NCI-H1694 (cell line): ENCODE data around the gene NPIPA3.
"Not testable (repeated sequence)": the region's sequence is repeated elsewhere in the genome, so short reads cannot be mapped to it uniquely, and the experiment has no call there.

Experiments used
- DNase-seq: peaks from one replicate; lab custom pipeline; 2025; lab: John Stamatoyannopoulos, UW

The NPIPA3 gene

GRCh38 chr16:14703156-14704011, at the start of gene NPIPA3:
NPIPA3 (plus strand) TSS chr16:14703411; CDS start chr16:14708944, 5,533 bp downstream.
- not testable (repeated sequence) for DNase-seq

- DNase-seq = no peak
Measured at GRCh38 chr16:14658063-14658462, 45.1 kb upstream of the NPIPA3 start.

DNA sequence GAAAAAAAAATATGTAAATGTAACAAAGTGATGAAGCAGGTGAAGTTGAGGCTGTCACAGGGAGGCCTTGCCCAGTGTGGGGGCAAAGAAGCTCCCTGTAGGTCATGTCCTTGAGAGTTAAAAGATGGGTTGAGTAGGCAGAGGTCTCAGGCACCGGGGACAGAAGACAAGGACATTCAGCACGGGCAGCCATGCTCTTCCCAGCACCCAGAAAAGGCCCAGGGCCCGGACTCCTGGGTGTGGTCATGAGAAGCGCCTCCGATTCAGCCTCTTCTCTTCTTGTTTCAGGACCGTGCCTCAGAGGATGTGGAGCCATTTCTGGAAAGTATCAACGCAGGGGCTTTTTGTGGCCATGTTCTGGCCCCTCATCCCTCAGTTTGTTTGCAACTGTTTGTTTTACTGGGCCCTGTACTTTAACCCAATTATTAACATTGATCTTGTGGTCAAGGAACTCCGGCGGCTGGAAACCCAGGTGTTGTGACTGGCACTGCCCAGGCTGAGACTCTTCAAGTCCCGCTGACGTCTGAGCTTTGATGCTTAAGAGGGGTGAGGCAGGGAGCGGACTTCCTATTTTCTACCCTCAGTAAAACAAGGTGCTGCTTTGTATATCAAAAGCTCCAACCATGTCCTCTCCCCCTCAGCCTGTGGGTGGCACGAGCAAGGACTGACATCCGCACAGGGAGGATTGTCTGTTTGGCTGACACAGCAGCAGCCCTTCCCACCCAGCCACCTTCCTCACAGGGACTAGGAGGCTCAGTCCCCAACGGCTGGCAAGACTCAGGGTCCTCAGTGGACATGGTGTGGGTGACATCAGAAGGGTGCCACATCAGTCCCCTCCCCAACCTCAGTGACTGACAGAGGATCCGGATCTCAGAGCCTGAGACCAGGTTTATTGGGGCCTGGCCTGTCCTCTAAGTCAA, 35.6 kb upstream of the NPIPA3 start:
- DNase-seq = no peak

GRCh38 chr16:14668556-14669223, 34.5 kb upstream of the NPIPA3 start:
- DNase-seq = no peak

DNA sequence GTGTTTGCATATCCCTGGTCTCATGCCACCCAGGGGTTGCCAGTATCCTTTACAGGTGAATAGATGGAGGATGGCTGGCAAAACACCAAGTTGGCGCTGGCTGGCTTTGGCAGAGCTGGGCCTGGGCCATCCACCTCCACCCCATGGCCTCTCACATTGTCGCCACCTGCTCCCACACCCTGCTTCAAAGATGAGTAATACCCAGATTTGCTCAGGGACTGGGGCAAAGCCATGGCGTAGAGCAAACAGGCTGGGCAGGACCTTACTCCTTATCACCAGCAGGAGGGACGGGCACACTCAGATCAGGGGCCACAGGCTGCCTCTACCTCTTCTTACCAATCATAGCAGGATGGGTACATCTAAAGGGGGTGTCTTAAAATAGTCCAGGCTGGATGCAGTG, 33.4 kb upstream of the NPIPA3 start:
- DNase-seq = no peak

DNA sequence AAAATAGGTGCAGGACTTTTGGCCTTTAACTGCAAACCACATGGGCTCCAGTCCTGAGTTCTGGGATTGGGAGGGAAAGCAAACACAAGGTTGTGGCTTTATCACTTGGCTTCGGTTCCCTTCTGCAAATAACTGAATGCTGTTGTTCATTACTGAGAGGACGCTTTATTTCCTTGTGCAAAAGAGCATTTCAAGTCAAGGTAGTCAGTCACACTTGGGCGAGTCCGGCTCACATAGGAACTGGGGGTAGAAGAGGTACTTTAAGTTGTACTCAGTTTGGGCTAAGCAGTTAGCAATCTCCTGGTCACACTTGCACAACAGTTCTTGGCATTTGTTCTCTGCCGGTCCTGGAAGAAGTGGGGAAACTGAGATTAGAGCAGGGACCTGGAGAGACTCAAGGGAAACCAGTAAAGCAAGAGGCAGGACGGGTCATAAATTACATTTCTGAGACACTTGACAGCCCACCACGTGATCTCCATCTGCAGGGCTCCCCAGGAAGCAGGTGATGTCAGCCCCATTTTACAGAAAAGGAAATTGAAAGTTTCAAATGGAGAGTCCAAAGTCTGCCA, 30.7 kb upstream of the NPIPA3 start:
- DNase-seq = no peak

DNA sequence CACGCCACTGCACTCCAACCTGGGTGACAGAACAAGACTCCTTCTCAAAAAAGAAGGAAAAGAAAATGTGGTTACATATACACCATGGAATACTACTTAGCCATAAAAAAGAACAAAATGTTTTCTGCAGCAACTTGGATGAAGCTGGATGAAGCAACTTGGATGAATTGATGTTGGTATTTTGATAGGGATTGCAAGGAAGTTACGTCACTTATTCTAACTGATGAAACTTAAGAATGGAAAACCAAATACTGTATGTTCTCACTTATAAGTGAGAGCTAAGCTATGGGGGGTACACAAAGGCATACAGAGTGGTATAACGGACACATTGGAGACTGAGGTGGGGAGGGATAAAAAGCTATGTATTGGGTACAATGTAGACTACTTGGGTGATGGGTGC, 26.6 kb upstream of the NPIPA3 start:
- DNase-seq = no peak

- no peak for DNase-seq
Measured at GRCh38 chr16:14677627-14678026, 25.6 kb upstream of the NPIPA3 start.

GRCh38 chr16:14678748-14679497, 24.3 kb upstream of the NPIPA3 start:
- no peak for DNase-seq

- not testable (repeated sequence) for DNase-seq
Measured at GRCh38 chr16:14680396-14680795, 22.8 kb upstream of the NPIPA3 start.

DNA sequence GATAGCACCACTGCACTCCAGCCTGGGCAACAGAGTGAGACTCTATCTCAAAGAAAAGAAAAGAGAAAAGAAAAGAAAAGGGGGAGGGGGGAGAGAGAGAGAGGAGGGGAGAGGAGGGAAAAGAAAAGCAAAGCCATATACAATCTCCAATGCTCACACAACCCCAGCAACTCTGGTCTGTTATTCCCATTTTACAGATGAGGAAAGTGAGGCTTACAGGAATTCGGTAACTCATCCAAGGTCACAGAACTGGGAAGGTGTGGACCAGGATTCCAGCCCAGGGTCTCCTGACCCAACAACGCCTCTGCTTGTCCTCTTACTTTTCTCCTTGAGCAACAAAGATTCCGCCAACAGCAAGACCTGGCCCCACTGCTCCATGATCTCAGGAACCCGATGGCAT, 22.1 kb upstream of the NPIPA3 start:
- DNase-seq = no peak

- no peak for DNase-seq
Measured at GRCh38 chr16:14682121-14682520, 21.1 kb upstream of the NPIPA3 start.

GRCh38 chr16:14685870-14686793, 17.1 kb upstream of the NPIPA3 start:
- not testable (repeated sequence) for DNase-seq

DNA sequence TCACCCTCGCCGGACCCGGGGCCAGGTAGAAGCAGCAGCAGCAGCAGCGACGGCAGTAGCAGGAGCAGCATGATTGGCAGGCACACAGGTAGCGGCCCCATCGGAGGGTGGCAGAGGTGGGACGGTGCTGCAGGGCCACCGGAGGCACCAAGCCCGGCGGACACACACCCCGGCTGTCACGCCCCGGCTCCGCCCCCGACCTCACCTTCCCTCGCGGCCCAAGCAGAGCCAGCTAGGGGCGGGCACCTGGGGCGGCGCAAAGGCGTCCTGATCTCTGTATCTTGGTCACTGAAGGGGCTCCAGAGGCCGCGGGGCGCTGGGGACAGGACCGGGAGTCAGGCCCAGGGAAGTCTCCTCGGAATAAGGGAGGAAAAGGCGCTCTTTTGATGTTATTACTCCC, 9.1 kb upstream of the NPIPA3 start, which contains the start of gene PLA2G10:
TSS of gene PLA2G10 (minus strand) at position 180 of the 400 bp plus-strand sequence. CDS start at position 101, 79 bp downstream.
- DNase-seq = not testable (repeated sequence)

DNA sequence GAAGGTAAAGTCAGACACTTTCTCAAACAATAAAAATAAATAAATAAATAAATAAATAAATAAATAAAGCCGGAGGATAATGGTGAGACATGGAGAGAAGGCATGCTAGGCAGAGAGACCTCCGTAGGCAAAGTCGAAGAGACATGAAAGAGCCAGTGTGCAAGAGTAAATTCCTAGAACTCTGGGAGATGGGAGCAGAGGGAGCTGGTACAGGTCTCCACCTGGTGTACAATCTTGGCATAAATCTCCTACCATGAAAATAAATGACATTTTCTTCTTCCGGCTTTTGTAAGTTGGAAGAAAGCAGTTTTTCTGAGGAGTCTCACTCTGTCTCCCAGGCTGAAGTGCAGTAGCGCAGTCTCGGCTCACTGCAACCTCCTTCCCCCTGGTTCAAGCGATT, 1.4 kb upstream of the NPIPA3 start:
- DNase-seq = not testable (repeated sequence)

- not testable (repeated sequence) for DNase-seq
Measured at GRCh38 chr16:14702672-14703071, 539 bp upstream of the NPIPA3 start.

GRCh38 chr16:14733233-14733632, 30.0 kb downstream of the NPIPA3 start:
- DNase-seq = not testable (repeated sequence)

DNA sequence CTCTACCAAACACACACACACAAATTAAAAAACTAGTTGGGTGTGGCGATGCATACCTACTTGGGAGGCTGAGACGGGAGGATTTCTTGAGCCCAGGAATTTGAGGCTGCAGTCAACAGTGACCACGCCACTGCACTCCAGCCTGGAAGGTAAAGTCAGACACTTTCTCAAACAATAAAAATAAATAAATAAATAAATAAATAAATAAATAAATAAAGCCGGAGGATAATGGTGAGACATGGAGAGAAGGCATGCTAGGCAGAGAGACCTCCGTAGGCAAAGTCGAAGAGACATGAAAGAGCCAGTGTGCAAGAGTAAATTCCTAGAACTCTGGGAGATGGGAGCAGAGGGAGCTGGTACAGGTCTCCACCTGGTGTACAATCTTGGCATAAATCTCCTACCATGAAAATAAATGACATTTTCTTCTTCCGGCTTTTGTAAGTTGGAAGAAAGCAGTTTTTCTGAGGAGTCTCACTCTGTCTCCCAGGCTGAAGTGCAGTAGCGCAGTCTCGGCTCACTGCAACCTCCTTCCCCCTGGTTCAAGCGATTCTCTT, 37.7 kb downstream of the NPIPA3 start:
- not testable (repeated sequence) for DNase-seq

- not testable (repeated sequence) for DNase-seq
Measured at GRCh38 chr16:14741794-14742193, 38.6 kb downstream of the NPIPA3 start.
